ENCODE measurements around the gene TIMM17B. TPM values are rescaled to one million over a fixed set of nuclear protein-coding genes. Genes with fewer than 3 reads are reported as not detected.

The TIMM17B gene
- total RNA-seq, 2 experiments from 2014 or later = 40.0 to 40.3 TPM

DNA sequence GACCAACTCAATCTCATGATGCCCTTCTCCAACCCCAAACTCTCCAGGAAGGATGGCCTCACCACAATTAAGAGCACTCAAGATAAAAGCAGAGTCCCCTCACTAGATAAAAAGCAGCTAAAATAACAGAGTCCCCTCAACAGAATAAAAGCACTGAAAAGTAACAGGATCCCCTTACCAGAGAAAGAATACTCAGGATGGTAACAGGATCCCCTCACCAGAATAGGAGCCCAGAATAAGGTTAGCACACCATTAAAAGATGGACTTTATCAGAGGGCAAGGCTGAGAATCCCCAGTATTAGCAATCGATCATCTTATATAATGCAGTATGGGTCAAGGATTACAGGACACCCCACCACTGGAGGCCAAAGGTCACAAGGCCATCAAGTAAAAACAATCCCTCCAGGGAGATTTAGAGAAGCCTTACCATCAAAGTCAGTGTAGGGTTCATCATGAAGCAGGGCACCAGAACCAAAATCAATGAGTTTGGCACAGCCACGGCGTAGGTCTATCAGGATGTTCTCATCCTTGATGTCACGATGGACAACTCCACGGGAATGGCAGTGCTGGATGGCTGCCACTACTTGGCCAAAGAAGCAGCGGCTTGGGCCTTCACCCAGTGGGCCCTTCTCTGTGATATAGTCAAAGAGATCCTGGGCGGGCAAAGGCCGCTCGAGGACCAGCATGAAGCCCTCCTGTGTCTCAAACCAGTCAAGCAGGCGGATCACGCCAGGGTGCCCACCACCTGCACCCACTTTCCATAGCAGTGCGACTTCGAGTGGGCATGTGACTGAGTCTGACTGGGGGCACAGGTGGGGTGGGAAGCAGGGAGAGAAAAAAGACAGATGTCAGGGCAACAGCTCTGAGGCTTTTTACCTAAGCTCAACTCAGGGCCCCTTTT lies 17.3 kb upstream of the TIMM17B start:
- Mint-ChIP-seq H3K27me3 (peaks cover 5% of the 10 kb centered on the region), H3K9me3 (no peaks in the 10 kb centered on the region), H3K4me3 (peak overlapping the region; percentile 98), H3K4me1 (ENCODE audit: low read depth) (peaks cover 58% of the 10 kb centered on the region), H3K27ac (peak overlapping the region; percentile 94), H3K36me3 (ENCODE audit: low read depth) (peaks cover 95% of the 10 kb centered on the region)
- Histone ChIP-seq H3K27ac (ENCODE audit: low read depth in 1 of 2, low read length in 2 of 2) (peak overlapping the region; percentile 21 to 22), H3K36me3 (ENCODE audit: insufficient read depth, low read length) (peaks cover 52% of the 10 kb centered on the region), H3K9me3 (ENCODE audit: control insufficient read depth in 1 of 2, insufficient read depth in 1 of 2, low read length in 2 of 2) (no peaks in the 10 kb centered on the region), H3K27me3 (ENCODE audit: control insufficient read depth in 1 of 2, insufficient read depth in 2 of 2, low read length in 2 of 2) (no peaks in the 10 kb centered on the region), H3K4me3 (ENCODE audit: low read length) (peak overlapping the region; percentile 89), H3K4me1 (ENCODE audit: insufficient read depth, low read length) (peaks cover 67% of the 10 kb centered on the region)
- TF ChIP-seq, protein P1, sequence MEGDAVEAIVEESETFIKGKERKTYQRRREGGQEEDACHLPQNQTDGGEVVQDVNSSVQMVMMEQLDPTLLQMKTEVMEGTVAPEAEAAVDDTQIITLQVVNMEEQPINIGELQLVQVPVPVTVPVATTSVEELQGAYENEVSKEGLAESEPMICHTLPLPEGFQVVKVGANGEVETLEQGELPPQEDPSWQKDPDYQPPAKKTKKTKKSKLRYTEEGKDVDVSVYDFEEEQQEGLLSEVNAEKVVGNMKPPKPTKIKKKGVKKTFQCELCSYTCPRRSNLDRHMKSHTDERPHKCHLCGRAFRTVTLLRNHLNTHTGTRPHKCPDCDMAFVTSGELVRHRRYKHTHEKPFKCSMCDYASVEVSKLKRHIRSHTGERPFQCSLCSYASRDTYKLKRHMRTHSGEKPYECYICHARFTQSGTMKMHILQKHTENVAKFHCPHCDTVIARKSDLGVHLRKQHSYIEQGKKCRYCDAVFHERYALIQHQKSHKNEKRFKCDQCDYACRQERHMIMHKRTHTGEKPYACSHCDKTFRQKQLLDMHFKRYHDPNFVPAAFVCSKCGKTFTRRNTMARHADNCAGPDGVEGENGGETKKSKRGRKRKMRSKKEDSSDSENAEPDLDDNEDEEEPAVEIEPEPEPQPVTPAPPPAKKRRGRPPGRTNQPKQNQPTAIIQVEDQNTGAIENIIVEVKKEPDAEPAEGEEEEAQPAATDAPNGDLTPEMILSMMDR (IDR thresholded peaks at IDR 0.05) = no peak
- ChIA-PET CTCF (interaction anchor here (4.0 kb wide), 1 partner anchor 23 kb away, joined by 15 read pairs; no protein-coding TSS in a partner anchor), POLR2A (interaction anchor here (0.8 to 11.7 kb wide), 6 partner anchors 17 to 341 kb away, joined by 3 to 335 read pairs (median 4); partner anchors contain the start of genes PQBP1, RBM3 and TIMM17B)
- ATAC-seq (ENCODE audit: poor library complexity) = no peak
- intact Hi-C loops (cut with DNase I, micrococcal nuclease) = loop anchor here (5.0 to 10.0 kb wide), 5 partner anchors 32 to 1260 kb away; partner anchors contain the start of genes ELK1 (in 1 of the 2), OTUD5 (in 1 of the 2) and UXT (in 1 of the 2)
- DNase-seq = no peak

DNA sequence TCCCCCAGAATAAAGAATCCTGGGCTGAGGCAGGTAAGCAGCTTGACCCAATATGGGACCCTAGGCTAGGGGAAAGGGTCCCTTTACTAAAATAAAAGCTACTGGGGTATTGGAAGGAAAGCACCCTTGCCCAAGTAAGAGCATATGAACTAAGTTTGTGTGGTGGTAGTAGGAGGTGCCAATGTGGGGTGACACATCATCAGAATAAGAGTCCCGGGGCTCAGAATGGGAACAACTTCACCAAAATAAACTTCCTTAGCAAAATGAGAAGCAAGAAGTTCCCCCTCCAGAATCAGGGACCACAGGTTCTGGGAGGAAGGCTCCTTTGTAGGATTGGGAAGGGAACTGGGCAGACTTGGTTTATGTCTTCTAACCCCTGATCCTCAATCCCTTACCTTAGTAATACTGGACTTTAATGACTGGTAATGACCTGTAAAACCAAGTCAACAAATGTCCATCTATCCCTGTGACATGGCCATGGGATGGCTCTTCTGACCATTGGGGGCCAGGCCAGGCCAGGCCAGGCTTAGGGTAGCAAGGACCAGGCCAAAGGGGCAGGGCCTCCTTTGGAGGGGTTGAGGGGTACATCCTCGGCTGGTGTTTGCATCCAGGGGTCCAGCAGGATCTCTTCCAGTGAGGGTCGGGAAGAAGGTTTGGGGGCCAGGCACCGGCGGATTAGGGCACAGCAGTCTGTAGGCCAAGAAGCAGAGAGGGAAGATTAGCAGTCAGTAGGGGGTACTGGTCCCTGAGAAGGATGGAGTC lies 16.2 kb upstream of the TIMM17B start:
- Mint-ChIP-seq H3K36me3 (ENCODE audit: low read depth) (peaks cover 84% of the 10 kb centered on the region), H3K4me1 (ENCODE audit: low read depth) (peaks cover 55% of the 10 kb centered on the region), H3K27ac (peak overlapping the region; percentile 94), H3K4me3 (peak overlapping the region; percentile 98), H3K9me3 (no peaks in the 10 kb centered on the region), H3K27me3 (peaks cover 5% of the 10 kb centered on the region)
- H3K36me3 ChIP-seq (ENCODE audit: insufficient read depth, low read length) = peaks cover 59% of the 10 kb centered on the region
- TF ChIP-seq, protein P1 (IDR thresholded peaks at IDR 0.05) = no peak
- H3K4me1 ChIP-seq (ENCODE audit: insufficient read depth, low read length) = peaks cover 62% of the 10 kb centered on the region
- no peak overlapping the region for H3K27ac ChIP-seq (ENCODE audit: low read depth in 1 of 2, low read length in 2 of 2)
- H3K4me3 ChIP-seq (ENCODE audit: low read length) = peak overlapping the region; percentile 89
- CTCF ChIA-PET = no interaction called here
- ATAC-seq (ENCODE audit: poor library complexity) (no peak), DNase-seq (no peak)
- H3K27me3 ChIP-seq (ENCODE audit: control insufficient read depth in 1 of 2, insufficient read depth in 2 of 2, low read length in 2 of 2) = no peaks in the 10 kb centered on the region
- POLR2A ChIA-PET = interaction anchor here (1.0 to 11.7 kb wide), 4 partner anchors 16 to 44 kb away, joined by 4 to 335 read pairs (median 52); partner anchors contain the start of genes PQBP1 and TIMM17B
- intact Hi-C loops (cut with DNase I, micrococcal nuclease) = loop anchor here (5.0 to 10.0 kb wide), 4 partner anchors 34 to 1259 kb away; partner anchors contain the start of genes ELK1 (in 1 of the 2) and UXT (in 1 of the 2)
- no peaks in the 10 kb centered on the region for H3K9me3 ChIP-seq (ENCODE audit: control insufficient read depth in 1 of 2, insufficient read depth in 1 of 2, low read length in 2 of 2)
